MCF 10A (cell line): ENCODE data around the gene ADPRHL1. TPM values are rescaled to one million over a fixed set of nuclear protein-coding genes. Genes with fewer than 3 reads are reported as not detected.
A peak's percentile ranks its signal among the peaks of the same experiment; 100 is the strongest.

Experiments used
- BruUV-seq: library from RNA; stranded (reverse); fragments of 400-500 nt; replicated peaks from 2 replicates; lab custom pipeline; 2021; lab: Mats Ljungman, UMichigan
- CTCF ChIA-PET: fragments of 300-600 bp; sonication (Branson Sonifier 250); formaldehyde crosslinking; extraction: SDS; loops from one replicate; lab custom pipeline; 2021; ENCODE audit warnings: antibody characterized with exemption, inconsistent platforms; lab: Yijun Ruan, JAX
- POLR2A ChIA-PET: fragments of 300-600, 350-650 bp; sonication (Branson Sonifier 250); formaldehyde crosslinking; extraction: SDS; loops from one replicate; lab custom pipeline; 2020; ENCODE audit warnings: antibody characterized with exemption, inconsistent platforms; lab: Yijun Ruan, JAX
- DNase-seq: peaks from one replicate; pipeline ENCODE4 v3.0.0-alpha.2; 2018; ENCODE audit not compliant: unreplicated experiment
- H3K27ac Mint-ChIP-seq: one replicate; pipeline ENCODE4 v1.8.0; 2022; ENCODE audit warnings: mild to moderate bottlenecking, low read depth, mixed read lengths; ENCODE audit not compliant: unreplicated experiment
- H3K27me3 Mint-ChIP-seq: one replicate; pipeline ENCODE4 v1.8.0; 2022; ENCODE audit warnings: mixed read lengths; ENCODE audit not compliant: insufficient read depth, unreplicated experiment
- H3K36me3 Mint-ChIP-seq: one replicate; pipeline ENCODE4 v1.8.0; 2022; ENCODE audit warnings: mild to moderate bottlenecking, moderate library complexity, mixed read lengths; ENCODE audit not compliant: insufficient read depth, unreplicated experiment
- H3K4me1 Mint-ChIP-seq: one replicate; pipeline ENCODE4 v1.8.0; 2022; ENCODE audit warnings: mixed read lengths; ENCODE audit not compliant: insufficient read depth, unreplicated experiment
- H3K4me3 Mint-ChIP-seq: one replicate; pipeline ENCODE4 v1.8.0; 2022; ENCODE audit warnings: mild to moderate bottlenecking, moderate library complexity, mixed read lengths; ENCODE audit not compliant: unreplicated experiment
- H3K9me3 Mint-ChIP-seq: one replicate; pipeline ENCODE4 v1.8.0; 2022; ENCODE audit warnings: mixed read lengths; ENCODE audit not compliant: unreplicated experiment
- CTCF ChIP-seq: fragments of 200-600 bp; IDR thresholded peaks from one replicate; pipeline ENCODE4 v1.8.0; 2022; ENCODE audit warnings: antibody characterized with exemption, mild to moderate bottlenecking; ENCODE audit not compliant: unreplicated experiment
- intact Hi-C: fragments of 100-400 bp; cut with micrococcal nuclease; formaldehyde crosslinking; loops from 2 replicates; pipeline ENCODE4 v1.14.1; 2022
- total RNA-seq: library from RNA; stranded (reverse); gene quantifications from 2 replicates; pipeline ENCODE4 v1.2.3, GENCODE V29; 2022

Gene ADPRHL1
- total RNA-seq, 1 experiment from 2014 or later: 2.6 TPM

GRCh38 chr13:113489549-113490495 lies 36.5 kb upstream of the ADPRHL1 start:
- Mint-ChIP-seq H3K9me3 (no peaks in the 10 kb centered on the region), H3K27me3 (no peaks in the 10 kb centered on the region), H3K4me3 (peak overlapping the region; percentile 91), H3K27ac (peak overlapping the region; percentile 68), H3K36me3 (peaks cover 17% of the 10 kb centered on the region), H3K4me1 (peaks cover 37% of the 10 kb centered on the region)
- DNase-seq: peak; percentile 24
- CTCF ChIA-PET: interaction anchor here (0.6 to 1.3 kb wide), 4 partner anchors 9 to 73 kb away, joined by 3 to 4 read pairs (median 3); no protein-coding TSS in a partner anchor
- TF ChIP-seq CTCF: no peak
- POLR2A ChIA-PET: interaction anchor here (0.6 to 3.5 kb wide), 12 partner anchors 9 to 458 kb away, joined by 3 to 28 read pairs (median 4); partner anchors contain the start of genes CUL4A, LAMP1 and PCID2
- no TSS peak for BruUV-seq
- intact Hi-C loops: no loop called here

DNA sequence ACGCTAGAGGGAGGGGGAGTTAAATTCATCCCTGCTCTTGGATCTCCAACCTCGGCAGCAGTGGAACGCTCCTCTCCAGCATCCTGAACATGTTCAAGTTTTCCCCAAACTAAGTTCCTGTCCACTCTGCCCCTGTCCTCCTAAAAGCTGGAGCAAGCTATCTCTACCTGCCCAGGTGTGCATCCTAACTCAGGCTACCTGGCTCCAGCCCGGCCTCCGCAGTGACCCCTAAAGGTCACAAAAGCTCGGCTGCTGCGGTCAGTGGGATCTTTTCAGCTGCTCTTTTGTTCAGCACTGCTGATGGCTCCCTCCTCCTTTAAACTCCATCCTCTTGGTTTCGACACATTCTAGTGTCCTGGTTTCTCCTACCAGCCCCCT lies 35.9 kb upstream of the ADPRHL1 start:
- ChIA-PET POLR2A (interaction anchor here (0.5 to 3.5 kb wide), 8 partner anchors 9 to 282 kb away, joined by 3 to 28 read pairs (median 6); partner anchors contain the start of genes CUL4A, LAMP1 and PCID2), CTCF (interaction anchor here (0.9 to 1.3 kb wide), 3 partner anchors 8 to 12 kb away, joined by 3 to 4 read pairs (median 3); no protein-coding TSS in a partner anchor)
- peak; percentile 12 for TF ChIP-seq CTCF
- peak overlapping the region; percentile 91 for H3K4me3 Mint-ChIP-seq
- H3K27me3 Mint-ChIP-seq: no peaks in the 10 kb centered on the region
- peak overlapping the region; percentile 68 for H3K27ac Mint-ChIP-seq
- no peaks in the 10 kb centered on the region for H3K9me3 Mint-ChIP-seq
- peaks cover 10% of the 10 kb centered on the region for H3K36me3 Mint-ChIP-seq
- peaks cover 33% of the 10 kb centered on the region for H3K4me1 Mint-ChIP-seq
- DNase-seq: peak; percentile 22
- no TSS peak for BruUV-seq
- intact Hi-C loops: no loop called here

DNA sequence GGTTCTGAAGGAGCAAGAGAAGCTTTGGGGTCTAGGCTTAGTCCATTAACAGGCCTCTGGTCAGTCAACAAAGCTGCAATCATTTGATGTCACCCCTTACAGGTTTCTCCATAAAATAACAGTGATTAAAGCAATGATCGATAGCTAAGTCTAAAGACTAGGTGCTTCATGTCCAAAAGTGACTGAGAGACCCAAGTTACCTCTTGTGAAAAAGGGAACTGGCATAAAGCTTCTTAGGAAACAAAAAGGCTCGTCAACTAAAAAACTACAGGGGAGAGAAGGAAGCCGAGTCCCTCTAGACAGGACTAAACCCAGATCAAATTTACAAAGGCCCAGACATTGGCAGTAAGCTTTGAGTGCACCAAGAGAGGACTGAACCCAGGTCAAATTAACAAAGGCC lies 35.0 kb upstream of the ADPRHL1 start:
- DNase-seq: no peak
- intact Hi-C loops: no loop called here
- Mint-ChIP-seq H3K36me3 (peaks cover 7% of the 10 kb centered on the region), H3K27ac (no peak overlapping the region), H3K4me1 (peaks cover 24% of the 10 kb centered on the region), H3K4me3 (peak overlapping the region; percentile 49), H3K27me3 (no peaks in the 10 kb centered on the region), H3K9me3 (no peaks in the 10 kb centered on the region)
- TF ChIP-seq CTCF: no peak
- BruUV-seq: no TSS peak
- ChIA-PET CTCF (interaction anchor here (0.5 to 1.4 kb wide), 5 partner anchors 10 to 80 kb away, joined by 3 read pairs; no protein-coding TSS in a partner anchor), POLR2A (interaction anchor here (0.7 to 3.5 kb wide), 3 partner anchors 12 to 191 kb away, joined by 3 to 28 read pairs (median 7); partner anchors contain the start of gene LAMP1)

- no peak for TF ChIP-seq CTCF
- CTCF ChIA-PET: interaction anchor here (1.5 kb wide), 1 partner anchor 9 kb away, joined by 4 read pairs; no protein-coding TSS in a partner anchor
- Mint-ChIP-seq H3K27ac (no peak overlapping the region), H3K4me3 (no peak overlapping the region), H3K36me3 (peaks cover 9% of the 10 kb centered on the region), H3K27me3 (no peaks in the 10 kb centered on the region), H3K4me1 (peaks cover 24% of the 10 kb centered on the region), H3K9me3 (no peaks in the 10 kb centered on the region)
- DNase-seq: no peak
- TSS peak; percentile 9 for BruUV-seq
- POLR2A ChIA-PET: no interaction called here
- intact Hi-C loops: no loop called here
Observed at GRCh38 chr13:113486698-113487097, 33.4 kb upstream of the ADPRHL1 start.
